GM12891 (cell line): ENCODE results near the gene OSMR.

Experiments
- PAX5 ChIP-seq: IDR thresholded peaks from 2 replicates; pipeline ENCODE4 v1.6.1; 2011; ENCODE audit warnings: low read length, moderate library complexity, mild to moderate bottlenecking; ENCODE audit not compliant: insufficient read depth, severe bottlenecking
- POLR2AphosphoS5 ChIP-seq: IDR thresholded peaks from 2 replicates; pipeline ENCODE4 v1.6.1; 2011; ENCODE audit warnings: low read depth, low read length, control low read depth

DNA sequence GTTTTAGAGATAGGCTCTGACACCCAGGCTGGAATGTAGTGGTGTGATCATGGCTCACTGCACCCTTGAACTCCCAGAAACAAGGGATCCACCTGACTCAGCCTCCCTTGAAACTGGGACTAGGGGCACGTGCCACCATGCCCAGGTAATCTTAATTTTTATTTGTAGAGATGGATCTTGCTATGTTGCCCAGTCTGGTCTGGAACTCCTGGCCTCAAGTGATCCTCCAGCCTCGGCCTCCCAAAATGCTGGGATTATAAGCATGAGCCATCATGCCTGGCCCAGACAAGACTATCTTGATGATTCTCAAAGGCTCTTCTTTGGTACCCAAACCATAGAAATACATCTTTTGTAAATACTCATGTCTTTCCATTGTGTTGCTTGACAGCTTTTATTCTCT lies 10.8 kb downstream of the OSMR start:
- TF ChIP-seq POLR2AphosphoS5: no peak
- no peak for TF ChIP-seq PAX5
